Suppressor macrophage (primary cell): ENCODE data around the gene ST8SIA6.
"Not testable (repeated sequence)": the region's sequence is repeated elsewhere in the genome, so short reads cannot be mapped to it uniquely, and the experiment has no call there.

ENCODE experiments used
- DNase-seq, 4 experiments: peaks; one replicate each; pipeline ENCODE4 v3.0.0-alpha.2; 2020 to 2022

ST8SIA6 gene

DNA sequence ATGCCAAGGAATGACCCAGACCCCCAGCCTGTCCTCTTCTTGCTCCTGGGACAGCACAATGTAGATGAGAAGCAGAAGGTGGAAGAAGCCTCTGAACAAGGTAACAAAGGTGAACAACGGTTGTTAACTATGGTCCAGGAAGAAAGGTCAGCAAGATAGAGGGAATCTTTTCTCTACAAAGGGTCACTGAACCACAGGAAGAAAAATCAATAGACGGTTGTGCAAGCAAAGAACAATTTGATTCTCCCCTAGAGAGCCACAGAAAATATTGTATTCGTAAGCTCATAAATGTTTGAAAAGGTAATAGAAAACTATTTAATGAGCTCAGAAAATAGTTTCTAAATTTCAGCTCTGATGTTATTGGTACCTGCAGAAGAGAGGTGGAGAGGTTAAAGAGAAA, 111.3 kb downstream of the ST8SIA6 start:
- no peak for DNase-seq

DNA sequence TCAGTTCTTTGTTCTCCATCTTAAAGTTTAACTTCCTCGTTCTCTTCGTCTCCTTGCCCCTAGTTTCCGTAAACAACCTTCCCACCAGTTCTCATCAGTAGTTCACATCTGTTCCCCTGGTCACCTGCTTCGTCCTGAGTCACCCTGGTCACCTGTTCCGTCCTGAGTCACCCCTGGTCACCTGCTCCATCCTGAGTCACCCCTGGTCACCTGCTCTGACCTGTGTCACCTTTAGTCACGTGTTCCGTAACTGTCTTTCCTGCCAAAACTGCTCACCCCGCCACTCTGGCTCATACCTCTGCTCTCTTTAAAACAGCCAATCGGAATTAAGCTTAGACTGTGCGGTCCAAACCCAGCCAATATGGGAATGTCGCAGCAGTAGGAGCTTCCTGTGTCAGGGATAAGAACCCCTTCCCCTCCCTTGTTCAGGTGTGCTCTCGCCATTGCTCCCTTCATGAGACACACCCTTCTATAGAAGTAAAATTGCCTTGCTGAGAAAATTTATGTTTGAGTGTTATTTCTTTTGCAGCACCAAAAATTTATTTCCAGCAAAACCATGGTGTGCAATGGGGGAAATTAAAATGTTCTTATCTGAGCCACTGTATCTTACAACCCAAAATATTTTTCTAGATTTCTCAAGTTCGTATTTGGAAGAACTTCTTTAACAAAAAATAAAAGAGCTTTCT, 114.1 kb downstream of the ST8SIA6 start:
- DNase-seq: no peak

DNA sequence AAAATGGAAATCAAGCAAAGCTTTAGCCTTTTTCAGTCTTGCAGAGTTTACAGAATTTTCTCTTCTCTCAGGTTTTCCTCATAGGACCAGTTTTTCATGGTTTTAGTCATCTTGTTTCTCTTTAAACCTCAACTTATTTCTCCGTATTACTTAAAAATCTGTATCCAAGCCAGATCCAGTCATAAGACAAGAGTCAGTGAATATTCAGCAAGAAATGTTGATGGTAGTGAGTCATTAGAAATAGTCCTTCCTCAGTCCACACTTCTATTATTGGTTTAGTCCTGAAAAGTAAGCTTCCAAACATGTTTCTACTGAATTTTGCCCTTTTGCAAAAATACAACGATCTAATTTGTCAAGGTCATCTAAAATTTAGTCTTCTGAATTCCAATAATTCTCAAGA, 119.3 kb downstream of the ST8SIA6 start:
- no peak for DNase-seq

DNA sequence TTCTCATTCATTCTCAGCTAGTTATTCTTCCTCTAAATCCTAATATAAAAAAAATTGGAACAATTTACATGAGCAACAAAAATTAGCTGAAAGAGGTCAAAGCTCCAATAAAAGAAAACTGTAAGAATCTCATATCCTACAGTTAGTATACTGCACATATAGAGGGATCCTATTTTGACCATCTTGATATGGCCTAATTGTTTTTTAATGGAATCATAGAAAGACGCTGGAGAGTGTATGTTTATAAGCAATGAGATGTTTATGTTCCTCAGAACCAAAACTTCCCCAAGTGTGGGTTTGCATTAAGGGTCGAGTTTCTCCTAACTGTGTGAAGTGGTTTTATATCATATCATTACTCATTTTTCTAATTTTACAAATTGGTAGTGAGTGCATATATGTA, 123.9 kb downstream of the ST8SIA6 start:
- DNase-seq: no peak

DNA sequence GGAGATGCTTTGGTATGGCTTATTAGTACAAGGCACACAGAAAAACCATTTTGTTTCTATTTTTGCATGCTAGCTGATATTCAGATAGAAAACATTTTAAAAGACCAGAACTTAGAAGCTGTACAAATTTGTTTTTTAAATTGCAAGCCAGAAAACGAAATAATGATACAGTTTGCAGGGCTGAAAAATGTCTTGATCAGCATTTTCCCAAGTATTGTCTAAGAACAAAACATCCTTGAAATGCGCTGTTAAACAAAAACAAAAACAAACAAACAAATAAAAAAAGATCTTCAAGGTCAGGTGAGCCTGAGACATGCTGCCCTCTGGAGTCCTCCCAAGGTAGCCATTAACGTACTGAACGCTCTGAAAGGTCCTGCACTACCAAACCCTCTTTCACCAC, 128.0 kb downstream of the ST8SIA6 start:
- no peak for DNase-seq

DNA sequence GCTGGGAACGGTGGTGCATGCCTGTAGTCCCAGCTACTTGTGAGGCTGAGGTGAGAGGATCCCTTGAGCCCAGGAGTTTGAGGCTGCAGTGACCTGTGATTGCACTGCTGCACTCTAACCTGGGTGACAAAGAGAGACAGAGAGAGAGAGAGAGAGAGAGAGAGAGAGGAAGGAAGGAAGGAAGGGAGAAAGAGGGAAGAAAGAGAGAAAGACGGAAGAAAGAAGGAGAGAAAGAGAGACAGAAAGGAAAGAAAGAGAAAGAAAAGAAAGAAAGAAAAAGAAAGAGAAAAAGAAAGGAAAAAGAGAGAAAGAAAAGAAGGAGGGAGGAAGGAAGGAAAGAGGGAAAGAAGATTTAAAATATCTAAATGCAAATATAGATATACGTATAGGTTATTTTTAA, 132.4 kb downstream of the ST8SIA6 start:
- DNase-seq: not testable (repeated sequence)

DNA sequence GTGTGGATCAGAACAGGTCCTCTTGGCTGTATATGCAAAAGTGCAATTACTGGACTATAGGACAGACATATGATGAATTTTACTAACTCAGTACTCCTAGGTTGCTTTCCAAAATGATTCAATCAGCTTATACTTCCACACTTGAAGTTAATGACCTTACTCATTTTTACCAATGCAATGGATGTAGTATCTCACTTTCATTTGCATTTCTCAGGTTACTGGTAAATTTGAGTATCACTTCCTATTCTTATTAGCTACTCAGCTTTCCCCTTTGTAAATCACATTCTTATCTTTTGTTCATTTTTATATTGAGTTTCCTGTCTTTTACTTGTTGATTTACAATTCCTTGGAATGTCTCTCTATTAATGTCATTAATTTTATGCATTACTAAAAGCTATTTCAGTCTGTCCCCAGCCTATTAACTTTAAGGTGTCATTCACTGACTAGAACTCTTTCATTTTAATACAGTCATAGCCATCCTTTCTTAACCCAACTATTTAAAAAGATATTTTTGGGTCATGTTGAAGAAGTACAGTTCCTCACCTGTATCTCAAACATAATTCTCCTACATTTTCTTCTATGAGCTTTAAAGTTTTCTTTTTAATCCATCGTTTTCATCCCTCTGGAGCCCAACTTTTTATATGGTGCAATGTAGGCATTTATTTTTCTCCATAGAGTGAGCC, 137.8 kb downstream of the ST8SIA6 start:
- DNase-seq: no peak

DNA sequence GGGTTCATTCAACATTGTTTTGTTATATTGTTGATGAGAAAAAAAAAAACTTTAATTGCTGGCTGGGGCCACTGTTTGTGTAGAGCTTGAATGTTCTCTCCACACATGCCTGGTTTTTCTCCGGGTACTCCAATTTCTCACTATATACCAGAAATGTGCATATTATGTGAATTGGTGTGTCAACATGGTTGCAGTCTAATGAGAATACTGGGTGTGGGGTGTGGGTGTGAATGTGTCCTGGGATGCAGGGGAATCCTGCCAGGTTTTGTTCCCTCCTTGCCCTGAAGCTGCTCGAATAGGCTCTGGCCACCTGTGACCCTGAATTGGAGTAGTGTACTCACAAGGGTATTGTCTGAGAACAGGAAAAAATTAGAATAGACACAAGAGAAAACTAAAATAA, 145.0 kb downstream of the ST8SIA6 start:
- no peak for DNase-seq

DNA sequence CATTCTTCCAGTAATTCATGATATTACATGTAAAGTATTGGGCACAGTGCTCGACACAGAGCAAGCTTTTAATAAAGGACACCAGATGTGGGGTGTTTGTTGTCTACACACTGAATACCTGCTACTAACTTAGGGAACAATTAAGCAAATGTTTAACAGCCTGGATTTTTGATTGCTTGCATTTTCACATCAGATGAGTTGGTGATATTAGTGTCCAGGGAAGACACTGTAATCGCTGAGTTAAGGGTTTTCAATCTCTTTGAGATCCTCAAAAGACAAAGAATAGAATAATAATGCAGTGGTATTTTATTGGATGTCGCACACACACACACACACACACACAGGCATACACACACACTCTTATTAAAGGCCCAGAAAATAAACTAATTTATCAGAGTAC, 147.3 kb downstream of the ST8SIA6 start:
- no peak for DNase-seq

DNA sequence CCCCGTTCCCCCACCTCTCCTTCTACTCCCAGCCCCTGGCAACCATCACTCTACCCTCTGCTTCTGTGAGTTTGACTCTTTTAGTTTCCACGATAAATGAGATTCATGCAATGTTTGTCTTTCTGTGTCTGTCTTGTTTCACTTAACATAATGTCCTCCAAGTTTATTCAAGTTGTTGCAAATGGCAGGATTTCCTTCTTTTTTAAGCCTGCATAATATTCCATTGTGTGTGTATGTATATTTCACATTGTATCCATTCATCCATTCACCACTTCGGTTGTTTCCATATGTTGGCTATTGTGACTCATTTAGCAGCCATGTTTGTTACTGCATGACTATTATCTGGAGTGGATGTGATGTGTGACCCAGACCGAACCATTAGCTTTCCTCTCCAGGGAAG, 162.0 kb downstream of the ST8SIA6 start:
- no peak for DNase-seq

DNA sequence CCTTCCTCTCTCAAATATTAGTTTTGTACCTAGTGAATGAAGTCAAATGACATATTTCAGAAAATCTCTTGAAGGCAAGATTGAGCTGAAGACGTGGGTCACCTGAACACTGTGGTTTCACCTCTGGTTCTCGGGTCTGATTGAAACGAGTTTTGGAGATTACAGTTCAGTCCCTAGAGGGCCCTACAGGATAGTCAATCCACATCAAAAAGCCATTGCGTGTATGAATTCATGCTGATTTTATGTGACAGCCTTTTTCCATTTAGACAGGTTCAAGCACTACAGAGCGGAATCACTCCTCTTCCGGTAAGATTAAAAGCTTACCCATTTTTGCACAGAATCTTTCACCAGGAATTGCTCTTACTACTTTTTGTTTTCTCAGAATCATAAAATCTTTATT, 164.2 kb downstream of the ST8SIA6 start:
- DNase-seq: peak in 1 of 4 experiments; percentile 6

DNA sequence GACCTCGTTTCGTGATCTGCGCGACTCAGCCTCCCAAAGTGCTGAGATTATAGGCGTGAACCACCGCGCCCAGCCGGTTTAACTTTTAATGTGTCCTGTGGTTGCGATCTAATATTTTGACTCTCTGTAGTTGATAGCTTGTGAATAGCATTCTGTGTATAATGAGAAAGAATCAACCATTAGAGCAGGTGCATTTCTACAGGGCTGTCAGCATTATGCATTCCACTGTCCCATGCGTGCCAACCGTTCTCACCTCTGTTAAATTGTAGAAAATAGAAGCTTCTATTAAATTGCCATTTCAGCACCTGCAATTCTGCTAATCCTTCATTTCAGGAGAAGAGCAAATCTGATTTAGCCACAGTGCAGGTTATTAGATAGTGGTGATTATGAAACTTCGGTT, 164.6 kb downstream of the ST8SIA6 start:
- no peak for DNase-seq

DNA sequence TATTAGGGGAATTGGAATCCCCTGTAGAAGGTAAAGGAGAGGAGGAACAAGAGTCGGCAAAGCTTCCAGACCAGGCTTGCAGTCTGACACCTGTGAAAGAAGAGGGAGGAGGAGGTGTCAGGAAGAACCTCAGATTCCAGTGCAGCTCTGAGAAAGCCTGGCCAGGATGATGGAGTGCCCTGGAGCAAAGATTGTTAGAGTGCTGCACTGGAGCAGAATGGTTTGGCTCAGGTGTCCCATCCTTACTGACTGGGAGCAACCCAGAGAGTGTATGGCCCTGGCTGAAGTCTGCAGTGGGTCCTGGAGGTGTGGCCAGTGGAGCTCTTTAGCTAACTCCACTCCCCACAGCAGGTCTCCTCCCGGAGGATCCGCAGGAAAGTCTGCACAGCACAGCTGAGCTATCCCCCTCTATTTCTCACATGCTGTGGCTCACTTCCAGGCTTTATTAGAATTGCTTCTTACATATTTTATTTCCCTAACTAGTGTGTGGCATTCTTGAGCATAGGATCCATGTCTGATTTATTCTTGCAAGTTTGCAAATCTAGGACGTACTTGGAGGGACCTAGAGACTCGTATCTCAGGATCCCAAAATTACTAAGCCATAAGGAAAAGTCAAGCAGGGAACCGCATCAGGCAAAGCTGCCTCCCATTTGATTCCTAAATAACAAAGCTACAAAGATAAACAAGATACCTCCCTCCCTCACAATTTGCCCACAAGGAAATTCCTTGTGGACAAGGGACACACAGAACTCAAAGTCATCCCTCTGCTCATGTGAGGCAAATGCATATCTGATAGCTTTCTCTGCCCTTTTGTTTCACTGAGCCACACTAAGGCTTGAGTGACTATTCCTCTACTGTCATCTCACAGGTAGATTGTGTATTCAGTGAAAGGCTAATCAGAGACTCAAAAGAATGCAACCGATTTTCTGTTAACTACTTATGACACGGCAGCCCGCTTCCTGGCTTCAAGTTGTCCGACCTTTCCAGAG, 167.5 kb downstream of the ST8SIA6 start:
- DNase-seq: no peak

DNA sequence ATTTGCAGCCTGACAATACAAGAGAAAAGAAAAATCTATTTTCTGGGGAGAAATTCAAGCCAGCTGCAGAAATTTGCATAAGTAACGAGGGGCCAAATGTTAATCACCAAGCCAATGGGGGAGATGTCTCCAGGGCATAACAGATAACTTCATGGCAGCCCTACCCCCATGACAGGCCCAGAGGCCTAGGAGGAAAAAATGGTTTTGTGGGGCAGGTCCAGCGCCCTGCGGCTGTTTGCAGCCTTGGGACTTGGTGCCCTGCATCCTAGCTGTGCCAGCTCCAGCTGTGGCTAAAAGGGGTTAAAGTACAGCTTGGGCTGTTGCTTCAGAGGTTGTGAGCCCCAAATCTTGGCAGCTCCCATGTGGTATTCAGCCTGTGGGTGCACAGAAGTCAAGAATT, 172.1 kb downstream of the ST8SIA6 start:
- no peak for DNase-seq

DNA sequence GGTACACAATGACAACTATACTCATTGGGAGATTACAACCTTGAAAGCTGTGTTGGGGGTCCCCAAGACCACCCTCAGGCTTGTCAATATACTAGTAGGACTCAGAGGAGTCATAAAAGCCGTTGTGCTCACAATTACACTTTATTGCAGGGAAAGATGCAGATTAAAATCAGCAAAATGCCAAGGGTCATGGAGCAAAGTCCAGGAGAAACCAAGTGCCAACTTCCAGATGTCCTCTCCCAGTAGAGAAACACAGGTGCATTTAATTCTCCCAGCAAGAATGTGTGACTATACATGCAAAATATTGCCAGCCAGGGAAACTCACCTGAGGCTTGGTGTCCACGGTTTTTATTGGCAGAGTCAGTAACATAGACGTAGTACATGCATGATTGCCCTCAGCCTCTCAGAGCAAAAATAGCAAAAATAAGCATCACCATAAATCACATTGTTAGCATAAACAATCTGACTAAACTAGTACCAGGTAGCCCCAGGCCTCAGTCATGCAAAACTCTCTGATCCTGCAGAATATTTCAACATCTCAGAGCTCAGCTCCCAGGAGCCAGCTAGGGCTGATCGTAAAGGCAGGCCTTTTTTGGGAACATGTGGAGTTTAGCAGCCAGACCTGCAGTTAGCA, 175.7 kb downstream of the ST8SIA6 start:
- no peak for DNase-seq

DNA sequence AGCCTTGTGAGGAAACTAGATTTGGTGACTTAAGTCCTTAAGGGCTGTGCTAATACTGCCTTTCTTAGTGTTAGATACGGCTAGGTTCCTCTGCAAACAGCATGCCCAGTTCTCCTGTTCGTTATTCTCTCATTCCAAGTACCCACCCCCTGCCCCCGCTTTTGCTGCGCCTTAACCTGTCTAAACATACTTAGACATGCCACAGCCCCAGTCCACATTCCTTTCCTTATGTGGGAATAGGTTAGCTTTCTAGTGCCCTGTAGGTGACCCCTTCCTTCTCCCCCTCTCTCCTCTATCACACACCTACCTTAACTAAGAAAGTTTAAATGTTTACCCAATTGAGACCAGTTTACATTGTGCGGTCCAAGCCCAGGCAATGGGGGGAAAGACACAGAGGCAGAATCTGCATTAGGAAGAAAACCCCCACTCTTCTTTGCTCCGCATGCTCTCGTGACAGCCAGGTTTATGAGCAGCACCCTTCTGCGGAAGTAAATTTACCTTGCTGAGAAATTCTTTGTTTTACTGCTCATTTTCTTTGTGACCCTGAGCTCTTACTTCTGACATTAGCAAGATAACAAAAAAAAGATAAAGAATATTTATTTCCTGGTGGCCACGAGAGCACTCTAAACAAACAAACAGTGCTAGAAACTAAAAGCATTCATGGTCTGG, 177.5 kb downstream of the ST8SIA6 start:
- no peak for DNase-seq

DNA sequence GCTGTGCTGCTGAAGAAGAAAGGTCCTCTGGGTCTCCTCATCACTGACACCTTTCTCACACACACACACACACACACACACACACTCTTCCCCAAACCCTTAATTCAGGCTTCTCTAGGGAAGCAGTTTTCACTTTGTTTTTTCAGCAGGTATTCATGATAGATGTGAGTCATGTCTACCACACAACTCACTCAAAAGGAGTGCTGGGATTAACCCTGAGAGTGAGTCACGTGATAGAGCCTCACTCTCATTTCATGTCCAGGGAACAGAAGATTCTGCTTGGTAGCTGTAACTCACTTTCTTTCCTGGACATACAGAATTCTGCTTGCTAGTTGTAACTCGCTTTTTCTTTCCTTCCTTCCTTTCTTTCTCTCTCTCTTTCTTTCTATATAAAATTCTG, 181.0 kb downstream of the ST8SIA6 start:
- no peak for DNase-seq

DNA sequence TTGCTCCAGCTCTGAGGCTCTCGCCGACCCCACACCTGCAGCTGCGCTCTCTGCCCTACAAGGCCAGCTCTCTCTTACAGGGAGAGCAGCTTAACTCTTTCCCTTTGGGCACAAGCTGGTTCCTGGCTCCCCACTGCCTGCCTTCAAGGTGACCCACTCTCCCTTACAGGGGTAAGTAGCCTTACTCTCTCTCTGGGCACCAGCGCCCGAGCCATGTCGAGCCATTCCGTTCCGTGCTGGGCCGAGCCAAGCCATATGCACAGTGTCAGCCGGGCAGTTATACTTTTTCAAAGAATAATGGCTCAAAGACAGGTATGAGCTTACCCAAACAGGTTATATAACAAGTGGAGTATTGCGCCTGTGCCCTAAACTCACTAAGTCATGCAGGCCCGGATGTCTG, 181.7 kb downstream of the ST8SIA6 start:
- DNase-seq: no peak
